IMR-90 (cell line): ENCODE data around the gene SCGB1C2. TPM values are rescaled to one million over a fixed set of nuclear protein-coding genes. Genes with fewer than 3 reads are reported as not detected.

Experiments used
- ATAC-seq: fragments of 200-7000 bp; cut with Tn5 transposase; 2 replicates; pipeline ENCODE4 v1.9.1; 2020; ENCODE audit warnings: low read depth, mild to moderate bottlenecking, moderate library complexity
- BruUV-seq: library from RNA; stranded (reverse); fragments of 400-500 nt; replicated peaks from 2 replicates; lab custom pipeline; 2021; lab: Mats Ljungman, UMichigan
- CTCF ChIA-PET: fragments of 300-600 bp; formaldehyde crosslinking; extraction: SDS; loops from one replicate; lab custom pipeline; 2021; ENCODE audit warnings: antibody characterized with exemption; lab: Yijun Ruan, JAX
- POLR2A ChIA-PET: fragments of 300-600 bp; sonication (Branson Sonifier 250); formaldehyde crosslinking; loops from one replicate; lab custom pipeline; 2022; ENCODE audit warnings: antibody characterized with exemption; ENCODE audit not compliant: unreplicated experiment; lab: Charles Lee
- DNase-seq: peaks from one replicate; pipeline ENCODE4 v3.0.0; 2013
- H2AFZ ChIP-seq: replicated peaks from 2 replicates; pipeline ENCODE3; 2013; ENCODE audit warnings: low read length, mild to moderate bottlenecking; ENCODE audit not compliant: poor library complexity
- H2AK5ac ChIP-seq: 2 replicates; pipeline ENCODE4 v1.6.1; 2013; ENCODE audit warnings: low read depth, low read length, inconsistent platforms
- H2AK9ac ChIP-seq: replicated peaks from 2 replicates; pipeline ENCODE3; 2013; ENCODE audit warnings: mild to moderate bottlenecking, low read depth, low read length, moderate library complexity; ENCODE audit not compliant: poor library complexity
- H2BK120ac ChIP-seq: 2 replicates; pipeline ENCODE4 v1.6.1; 2013; ENCODE audit warnings: low read depth, low read length, inconsistent platforms
- H2BK15ac ChIP-seq: 3 replicates; pipeline ENCODE4 v1.6.1; 2013; ENCODE audit warnings: low read depth, low read length, inconsistent platforms
- H2BK20ac ChIP-seq: 2 replicates; pipeline ENCODE4 v1.6.1; 2013; ENCODE audit warnings: low read depth, mild to moderate bottlenecking, inconsistent platforms, low read length, moderate library complexity
- H2BK5ac ChIP-seq: 2 replicates; pipeline ENCODE4 v1.6.1; 2013; ENCODE audit warnings: mild to moderate bottlenecking, low read depth, low read length, inconsistent platforms; ENCODE audit not compliant: poor library complexity, severe bottlenecking
- H3K14ac ChIP-seq: replicated peaks from 2 replicates; pipeline ENCODE4 v1.6.1; 2013; ENCODE audit warnings: low read depth, low read length, inconsistent platforms
- H3K18ac ChIP-seq: 2 replicates; pipeline ENCODE4 v1.6.1; 2013; ENCODE audit warnings: low read depth, low read length, control low read depth
- H3K23ac ChIP-seq: 2 replicates; pipeline ENCODE4 v1.6.1; 2013; ENCODE audit warnings: low read depth, low read length, inconsistent platforms
- H3K27ac ChIP-seq: 2 replicates; pipeline ENCODE4 v1.5.1; 2013; ENCODE audit warnings: mild to moderate bottlenecking, control low read depth, low read length; ENCODE audit not compliant: insufficient read depth
- H3K27me3 ChIP-seq: 2 replicates; pipeline ENCODE4 v1.6.1; 2013; ENCODE audit warnings: low read length; ENCODE audit not compliant: control insufficient read depth, insufficient read depth
- H3K36me3 ChIP-seq: 2 replicates; pipeline ENCODE4 v1.6.1; 2013; ENCODE audit warnings: low read length, mixed read lengths; ENCODE audit not compliant: control insufficient read depth, insufficient read depth
- H3K4ac ChIP-seq: 2 replicates; pipeline ENCODE4 v1.6.1; 2013; ENCODE audit warnings: low read depth, low read length, inconsistent platforms
- H3K4me1 ChIP-seq: 2 replicates; pipeline ENCODE4 v1.6.1; 2013; ENCODE audit warnings: low read length, mixed read lengths; ENCODE audit not compliant: control insufficient read depth, insufficient read depth
- H3K4me2 ChIP-seq: 2 replicates; pipeline ENCODE4 v1.6.1; 2013; ENCODE audit warnings: low read depth, mild to moderate bottlenecking, control low read depth, low read length, moderate library complexity
- H3K4me3 ChIP-seq: 2 replicates; pipeline ENCODE4 v1.5.1; 2013; ENCODE audit warnings: low read depth, mild to moderate bottlenecking, control low read depth, low read length, moderate library complexity; ENCODE audit not compliant: insufficient read depth
- H3K56ac ChIP-seq: 2 replicates; pipeline ENCODE4 v1.6.1; 2013; ENCODE audit warnings: low read length, inconsistent platforms; ENCODE audit not compliant: insufficient read depth; ENCODE audit errors: extremely low read depth
- H3K79me1 ChIP-seq, 2 experiments: 2 replicates each; pipeline ENCODE4 v1.6.1; 2013; ENCODE audit warnings: low read length in 2 of 2, inconsistent platforms in 1 of 2, low read depth in 1 of 2
- H3K9ac ChIP-seq: 2 replicates; pipeline ENCODE4 v1.6.1; 2013; ENCODE audit warnings: low read depth, low read length, control low read depth
- H3K9me1 ChIP-seq: 2 replicates; pipeline ENCODE4 v1.6.1; 2013; ENCODE audit warnings: low read length, inconsistent platforms; ENCODE audit not compliant: insufficient read depth
- H3K9me3 ChIP-seq: 2 replicates; pipeline ENCODE4 v1.6.1; 2013; ENCODE audit warnings: low read length; ENCODE audit not compliant: control insufficient read depth, insufficient read depth
- H4K20me1 ChIP-seq: 2 replicates; pipeline ENCODE4 v1.6.1; 2013; ENCODE audit warnings: low read length, inconsistent platforms; ENCODE audit not compliant: insufficient read depth
- H4K5ac ChIP-seq: 2 replicates; pipeline ENCODE4 v1.6.1; 2013; ENCODE audit warnings: mild to moderate bottlenecking, low read depth, low read length, control low read depth
- H4K8ac ChIP-seq, 2 experiments: 2 replicates each; pipeline ENCODE4 v1.6.1; 2013; ENCODE audit warnings: low read depth in 2 of 2, low read length in 2 of 2, control low read depth in 1 of 2, inconsistent platforms in 1 of 2
- H4K91ac ChIP-seq: 2 replicates; pipeline ENCODE4 v1.6.1; 2013; ENCODE audit warnings: low read depth, low read length, inconsistent platforms; ENCODE audit not compliant: insufficient read depth
- BHLHE40 ChIP-seq: fragments of 150-350 bp; IDR thresholded peaks from 2 replicates; pipeline ENCODE4 v1.6.1; 2016; ENCODE audit warnings: mild to moderate bottlenecking, low read depth, low read length
- CEBPB ChIP-seq: IDR thresholded peaks from 2 replicates; pipeline ENCODE4 v1.6.1; 2012; ENCODE audit warnings: low read depth, low read length, improper control_type of control experiment
- CHD1 ChIP-seq: IDR thresholded peaks from 2 replicates; pipeline ENCODE4 v1.6.1; 2012; ENCODE audit warnings: low read depth, low read length, improper control_type of control experiment
- MAZ ChIP-seq: IDR thresholded peaks from 2 replicates; pipeline ENCODE4 v1.6.1; 2012; ENCODE audit warnings: low read depth, mild to moderate bottlenecking, low read length, improper control_type of control experiment, moderate library complexity, borderline replicate concordance
- MXI1 ChIP-seq: IDR thresholded peaks from 2 replicates; pipeline ENCODE4 v1.6.1; 2012; ENCODE audit warnings: low read depth, mild to moderate bottlenecking, low read length, moderate library complexity, borderline replicate concordance
- NFE2L2 ChIP-seq: fragments of 150-350 bp; IDR thresholded peaks from 2 replicates; pipeline ENCODE4 v1.6.1; 2016; ENCODE audit warnings: low read depth, mild to moderate bottlenecking, low read length
- POLR2A ChIP-seq: IDR thresholded peaks from 2 replicates; pipeline ENCODE4 v1.6.1; 2012; ENCODE audit warnings: mild to moderate bottlenecking, low read depth, low read length
- RAD21 ChIP-seq: IDR thresholded peaks from 2 replicates; pipeline ENCODE4 v1.6.1; 2012; ENCODE audit warnings: low read length, improper control_type of control experiment
- RFX5 ChIP-seq: IDR thresholded peaks from 2 replicates; pipeline ENCODE4 v1.8.0; 2012; ENCODE audit warnings: low read depth, mild to moderate bottlenecking, low read length, moderate library complexity
- WGBS, 2 experiments: methylation state at CpG; one replicate each; pipeline versions ENCODE4 v1.1.5 to v1.1.7; 2013; ENCODE audit warnings: missing lambda C conversion rate in 2 of 2; ENCODE audit not compliant: insufficient read length in 1 of 2; ENCODE audit errors: extremely low coverage in 2 of 2; 5-methylcytosine and 5-hydroxymethylcytosine counted together
- dilution Hi-C: fragments of 300-500 bp; cut with HindIII; formaldehyde crosslinking; loops from one replicate; pipeline ENCODE4 v1.14.3; 2018; ENCODE audit warnings: low sequenced_read_pairs; ENCODE audit not compliant: unreplicated experiment
- in situ Hi-C: fragments of 300-500 bp; cut with MboI; formaldehyde crosslinking; loops from 3 replicates; pipeline ENCODE4 v1.14.3; 2019; ENCODE audit warnings: low sequenced_read_pairs, inconsistent platforms, mixed read lengths
- intact Hi-C: fragments of 100-400 bp; cut with micrococcal nuclease; formaldehyde crosslinking; loops from 2 replicates; pipeline ENCODE4 v1.10.0; 2022
- polyA plus RNA-seq, 3 experiments: library from polyadenylated mRNA; depleted of rRNA; stranded (reverse); fragments of >200 nt; gene quantifications; 2 replicates each; pipeline ENCODE4 v1.2.3, GENCODE V29; 2012; ENCODE audit warnings: low replicate concordance in 1 of 3
- total RNA-seq: library from RNA; depleted of rRNA; stranded (reverse); fragments of >200 nt; gene quantifications from 2 replicates; pipeline ENCODE4 v1.2.3, GENCODE V29; 2012
- TF ChIP-seq, protein P1 (sequence below): fragments of 150-350 bp; IDR thresholded peaks from 2 replicates; pipeline ENCODE4 v1.6.1; 2016; ENCODE audit warnings: low read depth, mild to moderate bottlenecking, low read length, moderate library complexity, borderline replicate concordance

Gene SCGB1C2
- total and polyA plus RNA-seq, 2 of the 4 experiments (the other 2 are of a cell fraction): not detected

DNA sequence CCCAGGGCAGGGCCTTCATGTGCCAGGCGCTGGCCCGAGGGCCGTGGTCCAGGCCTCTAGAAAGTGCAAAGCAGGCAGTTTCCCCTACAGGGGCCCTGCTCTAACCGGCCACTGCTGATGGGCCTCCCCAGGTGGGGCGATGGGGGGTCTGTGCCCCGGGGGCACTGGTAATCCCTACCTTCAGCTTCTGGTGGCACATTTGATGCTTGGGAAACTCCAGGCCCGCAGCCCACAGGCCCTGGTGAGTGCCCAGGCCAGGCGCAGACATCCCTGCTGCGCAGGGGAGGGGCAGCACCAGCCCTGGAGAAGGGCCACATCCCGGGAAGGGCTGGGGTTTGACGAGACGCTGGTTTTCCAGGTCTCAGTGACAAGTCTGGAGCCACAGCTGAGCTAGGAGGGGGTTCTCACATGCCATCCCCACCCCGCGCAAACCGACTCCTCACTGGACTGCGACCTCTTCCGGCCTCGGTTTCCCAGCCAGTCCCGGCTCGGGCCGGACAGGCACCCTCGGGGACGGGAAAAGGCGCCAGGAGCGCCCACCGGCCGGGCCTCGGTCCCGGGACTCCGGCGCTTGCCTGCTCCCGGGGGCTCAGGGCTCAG, 42.5 kb downstream of the SCGB1C2 start:
- dilution Hi-C loops: no loop called here
- ATAC-seq: no peak

More for the DNA sequence above, 42.5 kb downstream of the SCGB1C2 start:
- intact Hi-C loops (no loop called here), in situ Hi-C loops (no loop called here)
- Histone ChIP-seq H2AK9ac (no peak overlapping the region), H2BK20ac (no peak overlapping the region), H3K14ac (no peak overlapping the region), H2BK15ac (no peak overlapping the region), H3K9me1 (no peaks in the 10 kb centered on the region), H3K4ac (no peak overlapping the region), H4K5ac (no peak overlapping the region), H4K8ac (no peak overlapping the region), H3K9me3 (no peaks in the 10 kb centered on the region), H3K9ac (no peak overlapping the region), H3K4me3 (no peak overlapping the region), H3K56ac (no peak overlapping the region), H2BK120ac (no peak overlapping the region), H3K18ac (no peak overlapping the region), H3K27ac (no peak overlapping the region), H4K20me1 (no peaks in the 10 kb centered on the region), H2BK5ac (no peak overlapping the region), H3K79me1 (no peaks in the 10 kb centered on the region), H3K4me1 (no peaks in the 10 kb centered on the region), H3K27me3 (peaks cover 68% of the 10 kb centered on the region), H2AFZ (no peak overlapping the region), H4K91ac (no peak overlapping the region), H3K23ac (no peak overlapping the region), H3K4me2 (no peak overlapping the region), H3K36me3 (no peaks in the 10 kb centered on the region), H2AK5ac (no peak overlapping the region)
- no TSS peak for BruUV-seq
- TF ChIP-seq CHD1 (no peak), NFE2L2 (no peak), BHLHE40 (no peak), RAD21 (no peak), CEBPB (no peak), MXI1 (no peak), POLR2A (no peak), MAZ (no peak), RFX5 (no peak)
- TF ChIP-seq, protein P1, sequence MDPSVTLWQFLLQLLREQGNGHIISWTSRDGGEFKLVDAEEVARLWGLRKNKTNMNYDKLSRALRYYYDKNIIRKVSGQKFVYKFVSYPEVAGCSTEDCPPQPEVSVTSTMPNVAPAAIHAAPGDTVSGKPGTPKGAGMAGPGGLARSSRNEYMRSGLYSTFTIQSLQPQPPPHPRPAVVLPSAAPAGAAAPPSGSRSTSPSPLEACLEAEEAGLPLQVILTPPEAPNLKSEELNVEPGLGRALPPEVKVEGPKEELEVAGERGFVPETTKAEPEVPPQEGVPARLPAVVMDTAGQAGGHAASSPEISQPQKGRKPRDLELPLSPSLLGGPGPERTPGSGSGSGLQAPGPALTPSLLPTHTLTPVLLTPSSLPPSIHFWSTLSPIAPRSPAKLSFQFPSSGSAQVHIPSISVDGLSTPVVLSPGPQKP: no peak
- 30% methylated on average over 4 of the region's 32 CpGs; no CpG with 5 or more reads in 1 of the 2 experiments for WGBS, 2 experiments
- no peak for DNase-seq
- ChIA-PET CTCF (no interaction called here), POLR2A (no interaction called here)
